ENCODE data around the gene SRSF12.

- TF ChIP-seq CTCF (IDR thresholded peaks at IDR 0.05), result no peak
- TF ChIP-seq POLR2A (IDR thresholded peaks at IDR 0.05), result no peak
Measured at GRCh38 chr6:89069536-89070163, 48.2 kb downstream of the SRSF12 start.

Measured in lower leg skin (tissue), 3 donors.